Smooth muscle cell (in vitro differentiated cells): Measurements from ENCODE around the gene RCOR1. TPM values are rescaled to one million over a fixed set of nuclear protein-coding genes. Genes with fewer than 3 reads are reported as not detected.
A peak's percentile ranks its signal among the peaks of the same experiment; 100 is the strongest.

Experiments used
- DNase-seq: peaks from one replicate; lab custom pipeline; 2025; ENCODE audit not compliant: unreplicated experiment; lab: John Stamatoyannopoulos, UW
- H2AFZ ChIP-seq: fragments of 200-600 bp; sonication (generic); 2 replicates; pipeline ENCODE4 v1.6.0; 2016; ENCODE audit warnings: antibody characterized with exemption, low read depth, mild to moderate bottlenecking
- H3F3A ChIP-seq: fragments of 200-600 bp; sonication (generic); 2 replicates; pipeline ENCODE4 v1.6.0; 2017; ENCODE audit warnings: antibody characterized with exemption, low read depth
- H3K27ac ChIP-seq: fragments of 200-600 bp; sonication (generic); 2 replicates; pipeline ENCODE4 v1.5.1; 2016; ENCODE audit warnings: low read depth, mild to moderate bottlenecking
- H3K27me3 ChIP-seq: fragments of 200-600 bp; sonication (generic); 2 replicates; pipeline ENCODE4 v1.6.1; 2016; ENCODE audit warnings: low read depth, mild to moderate bottlenecking
- H3K36me3 ChIP-seq: fragments of 200-600 bp; sonication (generic); 2 replicates; pipeline ENCODE4 v1.5.1; 2016; ENCODE audit warnings: low read depth
- H3K4me1 ChIP-seq: fragments of 200-600 bp; sonication (generic); 2 replicates; pipeline ENCODE4 v1.5.1; 2016; ENCODE audit warnings: low read depth
- H3K4me2 ChIP-seq: fragments of 200-600 bp; sonication (generic); 2 replicates; pipeline ENCODE4 v1.6.0; 2016; ENCODE audit warnings: mild to moderate bottlenecking
- H3K4me3 ChIP-seq: fragments of 200-600 bp; sonication (generic); 2 replicates; pipeline ENCODE4 v1.5.1; 2016; ENCODE audit warnings: mild to moderate bottlenecking
- H3K79me2 ChIP-seq: fragments of 200-600 bp; sonication (generic); 2 replicates; pipeline ENCODE4 v1.6.0; 2016; ENCODE audit warnings: low read depth, mild to moderate bottlenecking
- H3K9ac ChIP-seq: fragments of 200-600 bp; sonication (generic); 2 replicates; pipeline ENCODE4 v1.6.0; 2016; ENCODE audit warnings: low read depth
- H3K9me3 ChIP-seq: fragments of 200-600 bp; sonication (generic); replicated peaks from 2 replicates; pipeline ENCODE4 v1.5.1; 2016; ENCODE audit warnings: low read depth
- H4K20me1 ChIP-seq: fragments of 200-600 bp; sonication (generic); 2 replicates; pipeline ENCODE4 v1.6.0; 2016; ENCODE audit warnings: low read depth
- CTCF ChIP-seq: fragments of 200-600 bp; sonication (generic); IDR thresholded peaks from 2 replicates; pipeline ENCODE4 v1.5.1; 2017; ENCODE audit warnings: borderline replicate concordance, mild to moderate bottlenecking, antibody characterized with exemption; ENCODE audit not compliant: insufficient read depth, poor library complexity, severe bottlenecking
- whole genome bisulfite sequencing: methylation state at CpG from one replicate; pipeline ENCODE4 v1.1.7; 2016; ENCODE audit warnings: low lambda C conversion rate; 5-methylcytosine and 5-hydroxymethylcytosine counted together
- polyA plus RNA-seq: library from polyadenylated mRNA; unstranded; fragments of >200 nt; fragmentation: Nextera tagmentation; extraction: Ambion mirVana; gene quantifications from 2 replicates; pipeline ENCODE4 v1.2.1, GENCODE V29; 2016
- total RNA-seq: library from RNA; depleted of rRNA; stranded (reverse); fragments of >200 nt; gene quantifications from 2 replicates; pipeline ENCODE4 v1.2.3, GENCODE V29; 2014

RCOR1 gene
- total and polyA plus RNA-seq, 2 experiments from 2014 or later = 4.4 to 29.3 TPM

GRCh38 chr14:102770147-102771123 is 178.0 kb downstream of the RCOR1 start:
- Histone ChIP-seq H3K4me2 (no peak overlapping the region), H3K9ac (no peak overlapping the region), H3F3A (peaks cover under 1% of the 10 kb centered on the region), H4K20me1 (no peaks in the 10 kb centered on the region), H3K4me3 (no peak overlapping the region), H3K79me2 (no peaks in the 10 kb centered on the region), H3K27ac (no peak overlapping the region), H3K27me3 (no peaks in the 10 kb centered on the region), H3K9me3 (no peaks in the 10 kb centered on the region), H2AFZ (no peak overlapping the region), H3K36me3 (no peaks in the 10 kb centered on the region), H3K4me1 (no peaks in the 10 kb centered on the region)
- WGBS = 73% methylated on average over 28 of the region's 32 CpGs
- no peak for DNase-seq
- TF ChIP-seq CTCF = no peak

DNA sequence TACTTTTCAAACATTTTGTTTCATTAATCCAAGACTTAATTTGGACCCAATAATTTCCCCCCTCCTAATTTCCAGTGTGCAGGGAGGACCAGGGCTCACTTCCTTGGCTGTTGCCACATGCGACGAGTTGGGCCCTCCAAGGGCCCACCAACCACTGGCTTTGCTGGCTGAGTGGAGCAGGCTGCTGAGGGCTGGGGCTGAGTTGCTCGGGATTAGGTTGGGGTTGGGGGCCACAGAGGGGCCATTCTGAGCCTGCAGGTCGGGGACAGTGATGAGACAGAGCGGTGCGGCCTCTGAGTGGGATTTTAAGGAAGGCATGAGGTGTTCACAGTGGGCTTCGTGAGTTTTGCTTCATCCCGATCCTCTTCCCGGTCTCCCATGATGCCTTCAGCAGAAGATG is 178.7 kb downstream of the RCOR1 start:
- Histone ChIP-seq H3K4me2 (no peak overlapping the region), H2AFZ (no peak overlapping the region), H3K27me3 (no peaks in the 10 kb centered on the region), H3F3A (peaks cover 8% of the 10 kb centered on the region), H3K4me1 (no peaks in the 10 kb centered on the region), H3K4me3 (no peak overlapping the region), H3K27ac (no peak overlapping the region), H3K36me3 (no peaks in the 10 kb centered on the region), H3K9ac (no peak overlapping the region), H3K9me3 (no peaks in the 10 kb centered on the region), H3K79me2 (no peaks in the 10 kb centered on the region), H4K20me1 (no peaks in the 10 kb centered on the region)
- 93% methylated on average over 9 of the region's 9 CpGs for WGBS
- no peak for TF ChIP-seq CTCF
- no peak for DNase-seq

- no peaks in the 10 kb centered on the region for H3K27me3 ChIP-seq
- H3K36me3 ChIP-seq = no peaks in the 10 kb centered on the region
- no peak overlapping the region for H3K4me2 ChIP-seq
- no peak overlapping the region for H3K4me3 ChIP-seq
- H3K9me3 ChIP-seq = no peaks in the 10 kb centered on the region
- H4K20me1 ChIP-seq = no peaks in the 10 kb centered on the region
- no peaks in the 10 kb centered on the region for H3K4me1 ChIP-seq
- no peak for DNase-seq
- H2AFZ ChIP-seq = no peak overlapping the region
- TF ChIP-seq CTCF = peak; percentile 9
- H3F3A ChIP-seq = peaks cover 14% of the 10 kb centered on the region
- 71% methylated on average over 22 of the region's 22 CpGs for WGBS
- H3K27ac ChIP-seq = no peak overlapping the region
- no peaks in the 10 kb centered on the region for H3K79me2 ChIP-seq
- no peak overlapping the region for H3K9ac ChIP-seq
Measured at GRCh38 chr14:102772781-102773570, 180.5 kb downstream of the RCOR1 start.
